ENCODE measurements around the gene BCAS3.

GRCh38 chr17:61230972-61231820 lies 553.5 kb downstream of the BCAS3 start:
- TF ChIP-seq TAF1 (conservative IDR thresholded peaks at IDR 0.05): no peak
- TF ChIP-seq RXRA (IDR thresholded peaks at IDR 0.05): no peak
- TF ChIP-seq ATF3 (IDR thresholded peaks at IDR 0.05): no peak
